GM21367 (cell line): Measurements from ENCODE around the gene OBSL1.

Experiments
- ATAC-seq: cut with Tn5 transposase; IDR thresholded peaks from one replicate; pipeline ENCODE4 v1.9.1; 2021; ENCODE audit not compliant: unreplicated experiment

Gene OBSL1

DNA sequence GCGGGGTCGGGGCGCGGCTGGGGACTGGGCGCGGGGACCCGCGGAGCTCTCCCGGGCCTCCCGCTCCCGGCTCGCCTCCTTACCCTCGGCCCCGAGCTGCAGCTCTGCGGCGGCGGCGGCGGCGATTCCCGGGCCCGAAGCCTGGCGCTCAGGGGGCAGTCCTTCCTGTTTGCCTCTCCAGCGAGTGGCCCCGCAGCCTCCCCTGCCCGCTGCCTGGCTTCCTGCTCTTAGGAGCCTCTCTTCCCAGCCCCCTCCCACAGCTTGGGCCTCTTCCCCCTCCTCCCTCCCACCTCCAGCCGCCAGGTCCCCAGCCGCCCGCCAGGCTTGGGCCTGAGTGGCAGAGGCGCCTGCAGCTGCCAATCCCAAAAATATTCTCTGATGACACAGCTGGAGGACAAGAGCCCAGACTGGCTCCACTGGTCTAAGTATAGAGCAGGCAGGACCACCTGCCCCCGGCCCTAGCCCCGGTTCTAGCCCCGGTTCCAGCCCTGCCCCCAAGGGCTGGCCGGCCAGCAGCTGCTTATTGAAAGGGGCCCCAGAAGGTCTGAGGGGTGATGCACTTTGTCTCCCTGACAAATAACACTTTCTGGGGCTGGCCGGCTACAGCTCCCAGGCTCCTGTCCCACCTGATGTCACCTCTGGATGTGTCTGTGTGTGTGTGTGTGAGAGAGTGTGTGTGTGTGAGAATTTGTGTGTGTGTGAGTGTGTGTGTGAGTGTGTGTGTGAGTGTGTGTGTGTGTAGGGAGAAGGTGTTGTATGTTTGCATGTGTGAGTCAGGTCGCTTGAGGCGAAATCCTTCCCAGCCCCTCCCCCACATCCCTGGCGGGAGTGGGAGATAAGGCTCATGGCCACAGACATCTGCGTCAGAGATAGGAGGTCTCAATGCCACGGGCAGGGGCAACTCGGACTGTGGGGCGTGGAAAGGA, at the start of gene OBSL1:
Gene OBSL1, minus strand, starts transcription at position 229 of the 926 bp plus-strand sequence. CDS start 307 bp downstream, outside the sequence.
- no peak for ATAC-seq

DNA sequence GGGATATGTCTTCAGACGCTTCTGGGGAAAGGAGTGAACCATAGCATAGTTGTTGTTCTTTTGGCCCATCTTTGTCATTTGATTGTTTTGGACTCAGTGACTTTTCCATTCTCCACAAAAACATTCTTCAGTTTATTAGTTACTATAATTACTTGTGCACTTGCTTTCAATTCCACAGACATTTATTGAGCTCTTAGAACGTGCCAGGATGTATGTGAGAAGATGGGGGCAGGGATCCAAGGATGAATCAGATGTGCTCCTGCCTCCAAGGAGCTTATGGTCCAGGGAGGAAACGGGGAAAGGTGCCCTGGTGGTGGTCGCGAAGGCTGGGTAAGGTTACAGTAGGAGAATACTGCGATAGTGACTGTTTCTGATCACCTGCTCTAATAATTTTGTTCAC, 49.2 kb upstream of the OBSL1 start:
- no peak for ATAC-seq

DNA sequence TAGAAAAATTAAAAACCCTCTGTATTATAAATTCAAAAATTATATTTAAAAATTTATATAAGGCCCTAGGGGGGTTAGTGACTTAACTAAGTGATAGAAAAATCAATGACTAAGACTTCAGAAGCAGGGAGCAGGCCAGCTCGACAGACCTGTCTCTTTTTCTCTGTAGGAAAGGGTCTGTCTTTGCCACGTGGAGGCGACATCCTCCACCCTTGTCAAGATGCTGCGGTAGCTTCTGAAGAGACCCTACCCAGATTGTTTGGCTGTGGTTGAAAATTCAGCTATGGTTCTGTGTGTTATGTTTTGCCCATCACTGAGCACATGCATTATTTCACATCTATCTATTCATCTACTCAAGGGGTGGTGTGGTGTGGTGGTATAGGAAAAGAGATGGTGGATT, 47.9 kb upstream of the OBSL1 start:
- no peak for ATAC-seq

DNA sequence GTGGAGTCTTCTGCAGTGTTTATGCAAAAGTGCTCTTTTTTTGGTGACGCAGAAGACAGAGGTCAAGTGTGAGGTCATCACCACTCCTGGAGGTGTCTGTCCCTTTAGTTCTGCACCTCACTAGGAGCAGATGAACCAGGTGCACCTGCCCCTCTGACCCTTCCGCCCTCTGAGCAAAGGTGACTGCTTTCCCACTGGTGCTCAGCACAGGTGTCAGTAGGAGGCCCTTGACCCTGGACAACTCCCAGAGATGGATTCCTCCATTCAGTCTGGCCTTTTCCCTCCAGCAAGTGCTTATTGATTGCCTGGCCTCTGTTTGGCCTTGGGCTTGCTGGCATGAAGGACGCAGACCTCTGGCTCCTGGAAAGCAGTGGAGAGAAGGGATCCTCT, 47.4 kb upstream of the OBSL1 start:
- no peak for ATAC-seq

DNA sequence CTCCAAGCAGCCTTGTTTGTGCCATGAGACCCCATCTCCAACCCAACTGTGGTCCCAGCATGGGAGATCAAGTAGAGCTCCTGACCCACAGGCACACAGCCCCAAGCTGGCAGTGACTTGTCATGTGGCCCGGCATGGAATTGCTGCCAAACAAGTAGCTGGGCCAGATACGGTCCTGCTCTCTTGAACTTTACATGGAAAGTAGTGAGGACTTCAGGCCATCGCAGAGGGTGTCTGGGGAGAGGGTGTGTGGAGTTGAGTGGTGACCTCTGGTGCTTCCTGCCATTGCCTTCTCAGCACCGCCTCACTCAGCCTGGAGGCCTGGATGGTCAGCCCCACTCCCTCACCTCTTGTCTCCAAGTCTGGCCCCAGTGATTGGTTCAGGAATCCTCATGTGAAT, 45.2 kb upstream of the OBSL1 start:
- ATAC-seq: no peak

DNA sequence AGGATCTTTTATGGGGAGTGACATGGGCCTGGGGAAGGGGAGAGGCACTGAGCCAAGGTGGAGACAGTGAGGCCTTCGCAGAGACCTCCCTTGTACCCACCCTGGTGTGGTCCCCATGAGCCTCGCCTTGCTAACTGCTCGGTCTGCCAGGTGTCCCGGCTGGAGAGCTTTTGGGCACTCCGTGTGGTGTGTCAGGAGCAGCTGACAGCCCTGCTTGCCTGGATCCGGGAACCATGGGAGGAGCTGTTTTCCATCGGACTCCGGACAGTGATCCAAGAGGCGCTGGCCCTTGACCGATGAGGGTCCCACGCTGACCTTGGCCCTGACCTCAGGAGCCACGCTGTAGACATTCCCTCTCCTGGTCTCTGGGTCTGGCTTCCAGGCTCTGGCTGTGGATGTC, 44.6 kb upstream of the OBSL1 start:
- ATAC-seq: no peak

DNA sequence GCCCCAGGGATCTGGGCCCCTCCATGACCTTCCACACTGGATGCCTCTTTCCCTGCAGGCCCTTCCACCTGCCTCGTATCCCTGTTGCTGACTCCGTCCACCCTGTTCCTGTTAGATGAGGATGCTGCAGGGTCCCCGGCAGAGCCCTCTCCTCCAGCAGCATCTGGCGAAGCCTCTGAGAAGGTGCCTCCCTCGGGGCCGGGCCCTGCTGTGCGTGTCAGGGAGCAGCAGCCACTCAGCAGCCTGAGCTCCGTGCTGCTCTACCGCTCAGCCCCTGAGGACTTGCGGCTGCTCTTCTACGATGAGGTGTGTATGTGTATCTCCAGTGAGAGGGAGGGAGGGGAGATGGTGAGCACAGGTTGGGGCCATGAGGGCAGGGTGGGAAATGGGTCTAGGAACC, 43.7 kb upstream of the OBSL1 start:
- no peak for ATAC-seq

DNA sequence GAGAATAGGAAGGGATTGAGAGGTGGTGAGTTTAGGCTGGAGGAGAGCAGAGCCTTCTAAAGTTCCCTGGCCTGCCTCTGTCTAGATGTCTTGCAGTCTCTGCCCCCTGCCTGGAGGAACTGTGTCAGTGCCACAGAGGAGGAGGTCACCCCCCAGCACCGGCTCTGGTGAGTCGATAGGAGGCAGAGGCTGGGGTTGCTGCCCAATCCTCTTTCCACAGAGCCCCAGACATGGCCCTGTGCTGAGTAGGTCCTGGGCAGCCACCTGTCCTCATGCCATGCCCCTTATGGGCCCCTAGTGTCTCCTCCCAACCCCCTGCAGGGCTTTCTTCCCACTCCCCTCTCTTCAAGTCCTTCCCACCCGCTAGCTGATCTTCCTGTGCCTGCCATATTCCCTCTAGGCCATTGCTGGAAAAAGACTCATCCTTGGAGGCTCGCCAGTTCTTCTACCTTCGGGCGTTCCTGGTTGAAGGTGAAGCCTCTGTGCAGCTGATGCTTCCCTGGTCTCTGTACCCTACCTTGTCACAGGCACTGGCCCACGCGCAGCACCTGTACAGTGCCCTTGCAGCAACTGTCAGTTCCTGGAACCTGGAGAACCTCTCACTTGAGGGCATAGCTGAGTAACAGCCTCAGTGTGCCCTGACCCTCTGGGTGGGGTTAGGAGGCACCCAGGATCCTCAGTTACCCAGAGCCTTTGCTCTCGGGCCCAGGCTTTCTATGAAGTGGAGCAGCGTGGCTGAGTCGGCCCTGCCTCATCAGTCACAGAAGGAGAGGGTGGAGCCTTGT, 42.9 kb upstream of the OBSL1 start:
- ATAC-seq: no peak

DNA sequence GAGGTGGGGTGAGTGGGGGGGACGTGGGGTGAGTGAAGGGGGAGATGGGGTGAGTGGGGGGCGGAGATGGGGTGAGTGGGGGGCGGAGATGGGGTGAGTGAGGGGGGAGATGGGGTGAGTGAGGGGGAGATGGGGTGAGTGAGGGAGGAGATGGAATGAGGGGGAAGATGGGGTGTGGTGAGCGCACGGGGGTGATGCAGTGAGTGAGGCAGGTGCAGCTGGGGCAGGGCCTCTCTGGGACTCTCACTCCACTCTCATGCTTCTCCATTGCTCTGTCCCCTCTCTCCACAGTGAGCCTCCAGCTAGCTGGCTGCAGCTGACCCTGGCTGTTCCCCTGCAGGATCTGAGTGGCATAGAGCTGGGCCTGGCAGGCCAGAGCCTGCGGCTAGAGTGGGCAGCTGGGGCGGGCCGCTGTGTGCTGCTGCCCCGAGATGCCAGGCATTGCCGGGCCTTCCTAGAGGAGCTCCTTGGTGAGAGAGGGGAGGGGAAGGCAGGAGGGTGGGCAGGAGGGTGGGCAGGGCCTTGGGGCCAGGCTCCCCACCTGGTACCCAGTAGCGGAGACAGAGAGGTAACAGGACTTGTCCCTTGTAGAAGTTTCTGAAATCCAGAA, 42.2 kb upstream of the OBSL1 start:
- ATAC-seq: no peak

DNA sequence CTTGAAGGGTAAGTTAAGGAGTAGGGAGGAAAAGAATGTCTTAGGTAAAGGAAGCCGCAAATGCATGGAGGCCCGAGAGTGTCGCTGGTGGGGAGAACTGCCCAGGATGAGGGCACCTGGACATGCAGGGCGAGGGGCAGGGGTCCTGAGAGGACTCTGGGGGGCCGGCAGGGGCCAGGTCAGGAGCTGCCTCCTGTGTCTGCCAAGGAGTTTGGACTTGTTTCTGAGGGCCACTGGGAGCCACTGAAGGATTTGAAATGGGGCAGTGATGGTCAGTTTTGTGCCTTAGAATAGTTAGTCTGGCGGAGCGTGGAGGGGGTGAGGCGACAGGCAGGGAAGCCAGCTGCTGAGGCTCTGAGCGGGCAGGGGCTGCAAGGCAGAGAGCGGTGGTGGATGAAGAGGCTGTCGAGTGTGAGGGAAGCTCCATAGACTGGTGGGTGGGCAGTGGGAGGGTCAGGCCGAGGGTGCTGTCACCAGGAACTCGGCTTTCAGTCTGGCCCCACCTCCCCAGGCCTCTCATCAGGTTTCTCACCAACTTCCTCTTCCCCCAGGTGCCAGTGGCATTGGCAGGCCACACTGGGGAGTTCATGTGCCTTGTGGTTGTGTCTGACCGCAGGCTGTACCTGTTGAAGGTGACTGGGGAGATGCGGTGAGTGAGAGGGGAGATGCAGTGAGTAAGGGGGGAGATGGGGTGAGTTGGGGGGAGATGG, 41.4 kb upstream of the OBSL1 start:
- peak; percentile 47 for ATAC-seq

DNA sequence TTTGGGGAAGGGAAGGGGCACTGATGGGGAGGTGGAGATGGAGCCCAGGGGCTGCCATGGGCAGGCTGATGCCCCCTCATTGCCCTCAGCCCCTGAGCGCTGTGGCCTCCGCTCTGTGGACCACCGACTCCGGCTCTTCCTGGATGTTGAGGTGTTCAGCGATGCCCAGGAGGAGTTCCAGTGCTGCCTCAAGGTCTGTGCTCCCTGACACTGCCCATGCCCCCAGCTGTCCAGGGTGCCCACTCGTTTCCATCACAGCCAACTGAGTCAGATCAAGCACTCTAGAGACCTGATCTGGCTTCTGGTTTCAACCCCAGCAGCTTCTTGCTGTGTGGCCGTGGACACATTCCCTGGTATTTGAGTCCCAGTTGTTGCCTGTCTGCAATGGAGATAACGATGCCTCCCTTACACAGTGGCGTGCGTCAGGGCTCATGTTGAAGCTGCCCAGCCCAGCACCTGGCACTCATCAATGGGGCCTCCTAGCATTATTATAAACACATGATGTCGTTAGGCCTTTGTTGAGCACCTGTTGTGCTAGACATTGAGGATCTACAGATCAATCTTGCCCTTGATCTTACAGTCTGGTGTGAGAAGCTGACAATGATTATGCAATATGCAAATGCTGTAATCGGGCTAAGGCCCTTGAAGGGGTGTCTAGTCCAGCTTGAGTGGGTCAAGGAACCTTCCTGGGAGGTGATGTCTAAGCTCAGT, 40.7 kb upstream of the OBSL1 start:
- no peak for ATAC-seq

DNA sequence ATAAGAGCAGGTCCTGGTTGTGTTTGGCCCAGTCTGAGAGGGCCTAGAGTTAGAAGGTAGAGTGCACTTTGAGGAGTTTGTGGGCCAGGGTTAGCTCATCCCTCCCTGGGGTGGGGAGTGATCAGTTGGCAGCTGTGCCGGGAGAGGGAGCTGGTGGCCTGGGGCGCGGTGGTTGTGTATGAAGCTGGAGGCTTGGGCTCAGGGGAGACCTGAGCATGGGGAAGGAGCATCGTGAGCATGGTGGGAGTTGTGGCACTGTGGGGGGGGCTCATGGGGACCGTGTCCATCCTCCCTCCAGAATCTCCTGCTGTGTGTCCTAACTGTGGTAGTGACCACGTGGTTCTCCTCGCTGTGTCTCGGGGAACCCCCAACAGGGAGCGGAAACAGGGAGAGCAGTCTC, 40.0 kb upstream of the OBSL1 start:
- ATAC-seq: no peak

DNA sequence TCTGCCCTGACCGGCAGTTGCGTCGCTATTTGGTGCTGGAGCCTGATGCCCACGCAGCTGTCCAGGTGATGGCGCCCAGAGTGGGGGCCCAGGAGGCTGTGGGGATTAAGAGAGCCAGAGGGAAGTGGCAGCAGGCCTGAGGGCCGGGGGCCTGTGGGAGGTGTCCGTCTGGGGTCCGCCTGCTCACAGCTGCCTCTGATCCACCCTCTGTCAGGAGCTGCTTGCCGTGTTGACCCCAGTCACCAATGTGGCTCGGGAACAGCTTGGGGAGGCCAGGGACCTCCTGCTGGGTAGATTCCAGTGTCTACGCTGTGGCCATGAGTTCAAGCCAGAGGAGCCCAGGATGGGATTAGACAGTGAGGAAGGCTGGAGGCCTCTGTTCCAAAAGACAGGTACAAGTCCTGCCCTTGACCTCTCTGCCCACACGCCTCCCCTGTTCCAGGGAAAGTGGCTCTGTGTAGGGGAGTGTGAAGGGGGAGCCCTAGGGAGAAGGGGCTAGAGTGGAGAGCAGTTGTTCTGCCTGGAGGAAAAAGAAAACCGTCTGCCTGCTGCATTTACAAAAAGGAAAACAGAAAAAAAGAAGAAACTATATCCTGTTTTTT, 37.9 kb upstream of the OBSL1 start:
- no peak for ATAC-seq

DNA sequence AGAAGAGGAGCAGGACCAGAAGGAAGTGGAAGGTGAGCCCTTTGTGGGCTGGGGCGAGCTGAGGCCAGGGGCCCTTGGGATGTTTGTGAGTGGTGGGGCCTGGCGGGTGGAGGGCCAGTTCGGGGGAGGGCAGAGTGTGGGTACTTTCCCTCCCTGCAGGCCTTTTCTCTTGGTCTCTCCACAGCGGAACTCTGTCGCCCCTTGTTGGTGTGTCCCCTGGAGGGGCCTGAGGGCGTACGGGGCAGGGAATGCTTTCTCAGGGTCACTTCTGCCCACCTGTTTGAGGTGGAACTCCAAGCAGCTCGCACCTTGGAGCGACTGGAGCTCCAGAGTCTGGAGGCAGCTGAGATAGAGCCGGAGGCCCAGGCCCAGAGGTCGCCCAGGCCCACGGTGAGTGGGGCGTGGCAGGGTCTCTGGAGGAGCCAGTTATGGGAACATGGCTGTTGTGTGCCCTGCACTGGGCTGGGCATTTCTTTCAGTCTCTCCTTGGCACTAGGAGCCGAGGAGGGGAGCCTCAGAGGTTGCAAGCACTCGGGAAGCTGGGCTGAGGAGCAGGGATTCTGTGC, 37.1 kb upstream of the OBSL1 start:
- no peak for ATAC-seq

DNA sequence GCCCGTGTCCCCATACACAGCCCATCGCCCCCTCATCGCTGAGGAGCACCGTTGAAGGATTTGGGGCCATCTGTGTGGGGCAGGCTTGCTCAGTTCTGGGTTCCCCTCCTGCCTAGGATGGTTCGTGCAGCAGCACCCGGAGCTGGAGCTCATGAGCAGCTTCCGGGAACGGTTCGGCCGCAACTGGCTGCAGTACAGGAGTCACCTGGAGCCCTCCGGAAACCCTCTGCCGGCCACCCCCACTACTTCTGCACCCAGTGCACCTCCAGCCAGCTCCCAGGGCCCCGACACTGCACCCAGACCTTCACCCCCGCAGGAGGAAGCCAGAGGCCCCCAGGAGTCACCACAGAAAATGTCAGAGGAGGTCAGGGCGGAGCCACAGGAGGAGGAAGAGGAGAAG, 36.6 kb upstream of the OBSL1 start:
- ATAC-seq: no peak

DNA sequence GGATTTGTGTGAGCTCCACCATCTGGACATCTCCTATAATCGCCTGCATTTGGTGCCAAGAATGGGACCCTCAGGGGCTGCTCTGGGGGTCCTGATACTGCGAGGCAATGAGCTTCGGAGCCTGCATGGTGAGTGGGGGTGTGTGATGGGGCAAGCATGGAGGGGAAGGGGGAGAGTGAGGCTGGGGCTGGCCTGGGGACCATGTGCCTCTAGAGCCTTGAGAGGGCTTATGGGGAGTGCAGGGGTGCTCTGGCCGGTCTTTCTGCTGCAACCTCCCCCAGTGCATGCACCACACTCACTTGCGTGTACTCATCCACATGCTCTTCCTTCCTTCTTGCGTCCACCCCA, 34.2 kb upstream of the OBSL1 start:
- no peak for ATAC-seq

DNA sequence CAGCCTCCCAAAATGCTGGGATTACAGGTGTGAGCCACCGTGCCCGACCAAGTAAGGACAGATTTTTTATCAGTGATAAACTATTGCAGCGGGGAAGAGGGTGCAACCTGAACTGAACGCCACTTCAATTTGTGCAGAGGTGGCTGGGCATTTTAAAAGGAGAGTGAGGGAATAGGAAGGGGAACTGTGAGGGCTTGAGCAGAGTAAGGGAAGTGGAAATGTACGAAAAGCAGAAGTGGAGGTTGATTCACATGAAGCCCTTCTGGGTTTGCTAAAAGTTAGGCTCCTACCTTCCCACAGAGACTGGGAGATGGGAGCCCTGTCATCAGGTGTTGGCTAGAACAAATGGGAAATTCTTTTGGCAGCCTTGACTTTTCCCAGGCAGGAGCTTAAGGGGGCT, 32.4 kb upstream of the OBSL1 start:
- ATAC-seq: no peak

DNA sequence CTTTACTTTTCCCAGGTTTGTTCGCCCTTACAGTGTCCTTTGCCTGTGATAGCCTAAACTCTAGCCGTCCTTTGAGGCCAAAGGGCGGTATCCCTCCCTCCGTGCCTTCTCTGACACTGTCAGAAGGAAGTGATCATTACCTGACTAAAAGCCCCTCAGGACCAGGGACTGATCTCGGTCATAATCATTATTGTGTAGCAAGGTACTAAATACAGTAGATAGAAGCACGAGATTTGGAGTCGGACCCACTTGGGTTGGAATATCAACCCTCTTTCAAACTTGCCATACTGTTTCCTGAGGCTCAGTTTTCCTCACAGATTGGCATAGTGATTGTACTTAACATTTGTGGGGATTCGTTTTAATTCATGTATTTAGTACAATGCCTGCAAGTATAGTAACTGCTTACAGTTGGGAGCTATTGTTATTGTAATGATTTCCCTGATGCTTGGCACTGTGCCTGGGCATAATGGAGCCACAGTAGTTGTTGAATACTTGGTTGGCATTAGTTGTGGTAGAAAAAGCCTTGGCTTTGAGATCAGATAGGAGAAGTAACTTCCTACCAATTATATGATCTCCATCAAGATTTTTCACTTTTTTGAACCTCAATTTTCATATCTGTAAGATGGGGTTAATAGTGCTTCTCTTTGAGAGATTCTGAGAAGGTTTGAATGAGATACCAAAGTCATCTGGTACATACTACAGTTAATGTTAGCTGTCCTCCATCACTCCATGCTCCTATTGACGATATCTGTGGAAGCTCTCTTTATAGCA, 27.2 kb upstream of the OBSL1 start:
- ATAC-seq: no peak
